DOHH2 (cell line): ENCODE results near the gene FBXO31.

Source experiments
- H3F3A ChIP-seq: fragments of 200-600 bp; sonication (generic), shearing (Covaris generic); 2 replicates; pipeline ENCODE4 v1.6.0; 2016; ENCODE audit warnings: antibody characterized with exemption, mild to moderate bottlenecking; ENCODE audit not compliant: control insufficient read depth, insufficient read depth
- H3K27ac ChIP-seq: fragments of 200-600 bp; sonication (generic); 2 replicates; pipeline ENCODE4 v1.5.1; 2014; ENCODE audit warnings: low read depth, mild to moderate bottlenecking, low read length, moderate library complexity
- H3K27me3 ChIP-seq: fragments of 200-600 bp; sonication (generic); 2 replicates; pipeline ENCODE4 v1.6.1; 2014; ENCODE audit warnings: mild to moderate bottlenecking, low read length, mixed read lengths; ENCODE audit not compliant: control insufficient read depth
- H3K36me3 ChIP-seq: fragments of 200-600 bp; sonication (generic); 2 replicates; pipeline ENCODE4 v1.6.1; 2014; ENCODE audit warnings: mild to moderate bottlenecking, low read length, moderate library complexity, mixed read lengths; ENCODE audit not compliant: control insufficient read depth
- H3K4me1 ChIP-seq: fragments of 200-600 bp; sonication (generic); 2 replicates; pipeline ENCODE4 v1.6.1; 2014; ENCODE audit warnings: mild to moderate bottlenecking, low read length, mixed read lengths; ENCODE audit not compliant: control insufficient read depth
- H3K4me2 ChIP-seq: fragments of 200-600 bp; sonication (generic); 2 replicates; pipeline ENCODE4 v1.6.0; 2014; ENCODE audit warnings: mild to moderate bottlenecking, low read length, moderate library complexity
- H3K4me3 ChIP-seq: fragments of 200-600 bp; sonication (generic); 2 replicates; pipeline ENCODE4 v1.5.1; 2014; ENCODE audit warnings: mild to moderate bottlenecking, low read length, mixed read lengths
- H3K79me2 ChIP-seq: fragments of 200-600 bp; sonication (generic); 2 replicates; pipeline ENCODE4 v1.6.1; 2014; ENCODE audit warnings: mild to moderate bottlenecking, low read length, mixed read lengths; ENCODE audit not compliant: control insufficient read depth
- H3K9me2 ChIP-seq: fragments of 200-600 bp; sonication (generic); replicated peaks from 2 replicates; pipeline ENCODE4 v1.6.1; 2014; ENCODE audit warnings: mild to moderate bottlenecking, low read length, mixed read lengths; ENCODE audit not compliant: control insufficient read depth
- H3K9me3 ChIP-seq: fragments of 200-600 bp; sonication (generic); 2 replicates; pipeline ENCODE4 v1.6.1; 2014; ENCODE audit warnings: antibody characterized with exemption, low read length, mixed read lengths; ENCODE audit not compliant: control insufficient read depth, insufficient read depth
- H4K20me1 ChIP-seq: fragments of 200-600 bp; sonication (generic); 2 replicates; pipeline ENCODE4 v1.6.0; 2014; ENCODE audit warnings: low read depth, mild to moderate bottlenecking, antibody characterized with exemption, low read length, moderate library complexity; ENCODE audit not compliant: control insufficient read depth, insufficient read depth
- EZH2phosphoT487 ChIP-seq: fragments of 200-600 bp; sonication (generic); IDR thresholded peaks from 2 replicates; pipeline ENCODE4 v1.6.1; 2017; ENCODE audit warnings: borderline replicate concordance, mild to moderate bottlenecking, antibody characterized with exemption, low read length, moderate library complexity, mixed read lengths
- TF ChIP-seq, protein P1 (sequence below): fragments of 200-600 bp; sonication (generic); IDR thresholded peaks from one replicate; pipeline ENCODE4 v1.5.1; 2014; ENCODE audit warnings: antibody characterized with exemption, mild to moderate bottlenecking, low read depth, low read length; ENCODE audit not compliant: poor library complexity, severe bottlenecking

Gene FBXO31

GRCh38 chr16:87278191-87279093, 105.1 kb downstream of the FBXO31 start:
- H4K20me1 ChIP-seq = no peaks in the 10 kb centered on the region
- H3K27me3 ChIP-seq = no peaks in the 10 kb centered on the region
- no peaks in the 10 kb centered on the region for H3F3A ChIP-seq
- no peaks in the 10 kb centered on the region for H3K79me2 ChIP-seq
- H3K4me1 ChIP-seq = no peaks in the 10 kb centered on the region
- H3K9me3 ChIP-seq = no peaks in the 10 kb centered on the region
- no peaks in the 10 kb centered on the region for H3K36me3 ChIP-seq
- no peaks in the 10 kb centered on the region for H3K9me2 ChIP-seq
- H3K27ac ChIP-seq = no peak overlapping the region
- TF ChIP-seq, protein P1, sequence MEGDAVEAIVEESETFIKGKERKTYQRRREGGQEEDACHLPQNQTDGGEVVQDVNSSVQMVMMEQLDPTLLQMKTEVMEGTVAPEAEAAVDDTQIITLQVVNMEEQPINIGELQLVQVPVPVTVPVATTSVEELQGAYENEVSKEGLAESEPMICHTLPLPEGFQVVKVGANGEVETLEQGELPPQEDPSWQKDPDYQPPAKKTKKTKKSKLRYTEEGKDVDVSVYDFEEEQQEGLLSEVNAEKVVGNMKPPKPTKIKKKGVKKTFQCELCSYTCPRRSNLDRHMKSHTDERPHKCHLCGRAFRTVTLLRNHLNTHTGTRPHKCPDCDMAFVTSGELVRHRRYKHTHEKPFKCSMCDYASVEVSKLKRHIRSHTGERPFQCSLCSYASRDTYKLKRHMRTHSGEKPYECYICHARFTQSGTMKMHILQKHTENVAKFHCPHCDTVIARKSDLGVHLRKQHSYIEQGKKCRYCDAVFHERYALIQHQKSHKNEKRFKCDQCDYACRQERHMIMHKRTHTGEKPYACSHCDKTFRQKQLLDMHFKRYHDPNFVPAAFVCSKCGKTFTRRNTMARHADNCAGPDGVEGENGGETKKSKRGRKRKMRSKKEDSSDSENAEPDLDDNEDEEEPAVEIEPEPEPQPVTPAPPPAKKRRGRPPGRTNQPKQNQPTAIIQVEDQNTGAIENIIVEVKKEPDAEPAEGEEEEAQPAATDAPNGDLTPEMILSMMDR = peak; percentile 84
- no peak for TF ChIP-seq EZH2phosphoT487
- H3K4me3 ChIP-seq = no peak overlapping the region
- H3K4me2 ChIP-seq = no peak overlapping the region
